Measurements from ENCODE around the gene SDR42E1.

SDR42E1 gene

DNA sequence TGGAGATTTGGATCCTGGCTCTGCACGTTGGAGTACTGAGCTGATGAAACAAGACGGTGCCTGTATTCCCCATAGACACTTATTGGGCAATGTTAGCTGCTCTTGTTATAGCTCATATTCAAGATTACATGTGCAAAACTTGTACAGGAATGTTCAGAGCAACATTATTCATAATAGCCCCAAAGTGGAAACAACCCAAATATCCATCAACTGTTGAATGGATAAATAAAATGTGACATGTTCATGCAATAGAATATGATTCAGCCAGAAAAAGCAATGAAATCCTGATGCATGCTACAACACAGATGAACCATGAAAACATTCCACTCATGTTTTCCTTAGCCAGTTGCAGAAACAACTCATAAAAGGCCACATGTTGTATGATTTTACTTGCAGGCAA lies 5.7 kb upstream of the SDR42E1 start:
- no peaks in the 10 kb centered on the region for H4K20me1 ChIP-seq (ENCODE audit: insufficient read depth, low read length, poor library complexity, severe bottlenecking)
- H3K9ac ChIP-seq (ENCODE audit: low read depth, low read length, poor library complexity, severe bottlenecking), result no peak overlapping the region
- no peaks in the 10 kb centered on the region for H3K4me1 ChIP-seq (ENCODE audit: insufficient read depth, low read length, poor library complexity, severe bottlenecking)
- no peaks in the 10 kb centered on the region for H3K79me2 ChIP-seq (ENCODE audit: insufficient read depth, low read length)
- TF ChIP-seq, protein P1, sequence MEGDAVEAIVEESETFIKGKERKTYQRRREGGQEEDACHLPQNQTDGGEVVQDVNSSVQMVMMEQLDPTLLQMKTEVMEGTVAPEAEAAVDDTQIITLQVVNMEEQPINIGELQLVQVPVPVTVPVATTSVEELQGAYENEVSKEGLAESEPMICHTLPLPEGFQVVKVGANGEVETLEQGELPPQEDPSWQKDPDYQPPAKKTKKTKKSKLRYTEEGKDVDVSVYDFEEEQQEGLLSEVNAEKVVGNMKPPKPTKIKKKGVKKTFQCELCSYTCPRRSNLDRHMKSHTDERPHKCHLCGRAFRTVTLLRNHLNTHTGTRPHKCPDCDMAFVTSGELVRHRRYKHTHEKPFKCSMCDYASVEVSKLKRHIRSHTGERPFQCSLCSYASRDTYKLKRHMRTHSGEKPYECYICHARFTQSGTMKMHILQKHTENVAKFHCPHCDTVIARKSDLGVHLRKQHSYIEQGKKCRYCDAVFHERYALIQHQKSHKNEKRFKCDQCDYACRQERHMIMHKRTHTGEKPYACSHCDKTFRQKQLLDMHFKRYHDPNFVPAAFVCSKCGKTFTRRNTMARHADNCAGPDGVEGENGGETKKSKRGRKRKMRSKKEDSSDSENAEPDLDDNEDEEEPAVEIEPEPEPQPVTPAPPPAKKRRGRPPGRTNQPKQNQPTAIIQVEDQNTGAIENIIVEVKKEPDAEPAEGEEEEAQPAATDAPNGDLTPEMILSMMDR (conservative IDR thresholded peaks at IDR 0.05; ENCODE audit: low read length), result no peak
- TF ChIP-seq EZH2phosphoT487 (IDR thresholded peaks at IDR 0.05; ENCODE audit: borderline replicate concordance), result no peak
- no peaks in the 10 kb centered on the region for H3K36me3 ChIP-seq (ENCODE audit: insufficient read depth, low read length)
- H2AFZ ChIP-seq (ENCODE audit: low read length), result no peak overlapping the region
- no peaks in the 10 kb centered on the region for H3K9me2 ChIP-seq (replicated peaks; ENCODE audit: low read depth, low read length)
- peaks cover 4% of the 10 kb centered on the region; the same call in 1 of the 2 replicates for H3K9me3 ChIP-seq (ENCODE audit: insufficient read depth, low read depth, low read length)
- H3F3A ChIP-seq (ENCODE audit: low read depth), result no peaks in the 10 kb centered on the region
- H3K4me2 ChIP-seq (ENCODE audit: low read depth, low read length, poor library complexity, severe bottlenecking), result no peak overlapping the region
- no peak overlapping the region for H3K4me3 ChIP-seq (ENCODE audit: low read length, poor library complexity, severe bottlenecking)
- H3K27me3 ChIP-seq (ENCODE audit: insufficient read depth, low read length, poor library complexity, severe bottlenecking), result no peaks in the 10 kb centered on the region

DNA sequence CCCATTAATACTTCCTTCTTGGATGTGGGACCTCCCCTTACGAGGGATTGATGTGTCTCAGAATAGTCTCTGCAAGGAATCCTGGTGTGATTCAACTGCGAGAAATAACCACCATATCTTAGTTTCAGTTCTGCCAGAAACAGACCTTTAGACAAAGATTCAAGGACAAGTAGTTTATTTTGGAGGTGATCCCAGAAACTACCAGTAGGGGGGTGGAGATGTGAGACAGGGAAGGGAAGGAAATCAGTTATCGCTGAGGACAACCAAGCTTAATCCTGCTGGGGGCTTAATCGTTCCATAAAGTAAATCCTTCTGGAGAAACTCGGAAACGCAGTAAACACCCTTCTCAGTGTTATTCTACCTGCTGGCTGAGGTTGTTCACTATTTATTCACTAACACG lies 5.0 kb upstream of the SDR42E1 start:
- H3K27me3 ChIP-seq (ENCODE audit: insufficient read depth, low read length, poor library complexity, severe bottlenecking), result no peaks in the 10 kb centered on the region
- TF ChIP-seq EZH2phosphoT487 (IDR thresholded peaks at IDR 0.05; ENCODE audit: borderline replicate concordance), result no peak
- TF ChIP-seq, protein P1 (conservative IDR thresholded peaks at IDR 0.05; ENCODE audit: low read length), result peak; percentile 53
- no peaks in the 10 kb centered on the region for H3K4me1 ChIP-seq (ENCODE audit: insufficient read depth, low read length, poor library complexity, severe bottlenecking)
- no peak overlapping the region for H2AFZ ChIP-seq (ENCODE audit: low read length)
- H4K20me1 ChIP-seq (ENCODE audit: insufficient read depth, low read length, poor library complexity, severe bottlenecking), result no peaks in the 10 kb centered on the region
- H3F3A ChIP-seq (ENCODE audit: low read depth), result no peaks in the 10 kb centered on the region
- no peak overlapping the region for H3K9ac ChIP-seq (ENCODE audit: low read depth, low read length, poor library complexity, severe bottlenecking)
- H3K4me2 ChIP-seq (ENCODE audit: low read depth, low read length, poor library complexity, severe bottlenecking), result no peak overlapping the region
- no peaks in the 10 kb centered on the region for H3K9me2 ChIP-seq (replicated peaks; ENCODE audit: low read depth, low read length)
- peaks cover 7% of the 10 kb centered on the region; the same call in 1 of the 2 replicates for H3K9me3 ChIP-seq (ENCODE audit: insufficient read depth, low read depth, low read length)
- no peak overlapping the region for H3K4me3 ChIP-seq (ENCODE audit: low read length, poor library complexity, severe bottlenecking)
- H3K79me2 ChIP-seq (ENCODE audit: insufficient read depth, low read length), result no peaks in the 10 kb centered on the region
- no peaks in the 10 kb centered on the region for H3K36me3 ChIP-seq (ENCODE audit: insufficient read depth, low read length)

DNA sequence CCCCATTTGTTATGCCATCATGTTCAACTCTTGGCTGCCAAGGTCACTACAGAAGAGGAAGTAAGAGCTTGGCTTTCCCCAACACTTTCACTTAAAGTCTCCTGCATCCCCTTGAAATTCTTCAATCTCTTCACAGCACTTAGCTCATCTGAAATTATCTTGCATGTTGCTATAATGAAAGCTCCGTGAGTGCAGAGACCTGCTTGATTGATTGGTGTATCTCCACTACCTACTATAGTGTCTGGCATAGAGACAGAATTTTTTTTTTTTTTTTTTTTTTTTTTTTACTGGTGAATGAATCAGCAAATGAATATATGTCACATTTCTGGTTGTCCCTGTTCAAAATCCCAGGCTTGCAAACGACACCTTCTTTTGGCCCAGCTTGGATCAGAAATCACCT lies 1.9 kb upstream of the SDR42E1 start:
- Histone ChIP-seq H2AFZ (ENCODE audit: low read length) (no peak overlapping the region), H3K4me3 (ENCODE audit: low read length, poor library complexity, severe bottlenecking) (no peak overlapping the region), H3K79me2 (ENCODE audit: insufficient read depth, low read length) (no peaks in the 10 kb centered on the region), H3K4me1 (ENCODE audit: insufficient read depth, low read length, poor library complexity, severe bottlenecking) (no peaks in the 10 kb centered on the region), H3K9ac (ENCODE audit: low read depth, low read length, poor library complexity, severe bottlenecking) (no peak overlapping the region), H4K20me1 (ENCODE audit: insufficient read depth, low read length, poor library complexity, severe bottlenecking) (no peaks in the 10 kb centered on the region), H3K9me3 (ENCODE audit: insufficient read depth, low read depth, low read length) (peaks cover 20% of the 10 kb centered on the region; the same call in 1 of the 2 replicates), H3K4me2 (ENCODE audit: low read depth, low read length, poor library complexity, severe bottlenecking) (no peak overlapping the region), H3K9me2 (replicated peaks; ENCODE audit: low read depth, low read length) (no peaks in the 10 kb centered on the region), H3F3A (ENCODE audit: low read depth) (no peaks in the 10 kb centered on the region), H3K27me3 (ENCODE audit: insufficient read depth, low read length, poor library complexity, severe bottlenecking) (no peaks in the 10 kb centered on the region), H3K36me3 (ENCODE audit: insufficient read depth, low read length) (no peaks in the 10 kb centered on the region)
- TF ChIP-seq, protein P1 (conservative IDR thresholded peaks at IDR 0.05; ENCODE audit: low read length), result no peak
- TF ChIP-seq EZH2phosphoT487 (IDR thresholded peaks at IDR 0.05; ENCODE audit: borderline replicate concordance), result no peak
